HG03175 (cell line): ENCODE measurements around the gene CHRNG.
"Not testable (repeated sequence)": the region's sequence is repeated elsewhere in the genome, so short reads cannot be mapped to it uniquely, and the experiment has no call there.

ENCODE experiments used
- ATAC-seq: cut with Tn5 transposase; IDR thresholded peaks from one replicate; pipeline ENCODE4 v1.9.1; 2021; ENCODE audit warnings: mild to moderate bottlenecking, moderate library complexity; ENCODE audit not compliant: unreplicated experiment

Gene CHRNG

GRCh38 chr2:232526372-232526941 lies 13.0 kb upstream of the CHRNG start:
- ATAC-seq, result no peak

- no peak for ATAC-seq
These were observed 11.5 kb upstream of the CHRNG start for GRCh38 chr2:232527905-232528470.

- no peak for ATAC-seq
These were observed 10.6 kb upstream of the CHRNG start for GRCh38 chr2:232528746-232529460.

GRCh38 chr2:232529806-232530547 lies 9.5 kb upstream of the CHRNG start:
- ATAC-seq, result no peak

- no peak for ATAC-seq
These were observed 8.7 kb upstream of the CHRNG start for GRCh38 chr2:232530626-232531260.

- ATAC-seq, result no peak
These were observed 7.1 kb upstream of the CHRNG start for GRCh38 chr2:232532419-232532818.

GRCh38 chr2:232532821-232533220 lies 6.7 kb upstream of the CHRNG start:
- ATAC-seq, result not testable (repeated sequence)

- ATAC-seq, result no peak
These were observed 5.4 kb upstream of the CHRNG start for GRCh38 chr2:232533944-232534710.

- no peak for ATAC-seq
These were observed 4.4 kb upstream of the CHRNG start for GRCh38 chr2:232534940-232535651.

GRCh38 chr2:232535761-232536530 lies 3.5 kb upstream of the CHRNG start:
- ATAC-seq, result no peak

- ATAC-seq, result no peak
These were observed 2.4 kb upstream of the CHRNG start for GRCh38 chr2:232537079-232537478.

GRCh38 chr2:232537499-232537898 lies 2.0 kb upstream of the CHRNG start:
- ATAC-seq, result no peak

- ATAC-seq, result no peak
These were observed 821 bp upstream of the CHRNG start for GRCh38 chr2:232538671-232539070.

GRCh38 chr2:232540441-232541041 lies 1.0 kb downstream of the CHRNG start:
- no peak for ATAC-seq

GRCh38 chr2:232541195-232541960 lies 1.9 kb downstream of the CHRNG start:
- no peak for ATAC-seq

GRCh38 chr2:232541961-232542714 lies 2.6 kb downstream of the CHRNG start:
- ATAC-seq, result no peak
